ENCODE measurements around the gene RASGEF1B. TPM values are rescaled to one million over a fixed set of nuclear protein-coding genes. Genes with fewer than 3 reads are reported as not detected.

Gene RASGEF1B
- polyA plus RNA-seq, 2 of the 4 experiments (the other 2 are of a cell fraction) = 0.16 TPM; not detected in 1

GRCh38 chr4:81459228-81459627 lies 12.5 kb downstream of the RASGEF1B start:
- Histone ChIP-seq H3K4me3 (no peak overlapping the region), H3K27ac (no peak overlapping the region), H3K4me1 (no peaks in the 10 kb centered on the region), H3K4me2 (no peak overlapping the region), H3K9me3 (no peaks in the 10 kb centered on the region)
- WGBS (ENCODE audit: missing lambda C conversion rate) = 7% methylated on average over 2 of the region's 2 CpGs
- TF ChIP-seq JUNB (IDR thresholded peaks at IDR 0.05) (no peak), NR3C1 (IDR thresholded peaks at IDR 0.05) (no peak), RARB (CRISPR knock-in tag; IDR thresholded peaks at IDR 0.05) (no peak), MAZ (IDR thresholded peaks at IDR 0.05; ENCODE audit: borderline replicate concordance, low read depth, low read length) (no peak), EHMT2 (IDR thresholded peaks at IDR 0.05; ENCODE audit: low read depth) (no peak), KDM5A (IDR thresholded peaks at IDR 0.05) (no peak)
- CTCF ChIA-PET = interaction anchor here (0.7 kb wide), 1 partner anchor 810 kb away, joined by 3 read pairs; no protein-coding TSS in a partner anchor
- ATAC-seq (no peak), DNase-seq (ENCODE audit: low read depth in 1 of 2, low spot score in 1 of 2) (no peak), FAIRE-seq (no peak)
- POLR2A ChIA-PET = no interaction called here

- no peaks in the 10 kb centered on the region for H3K9me3 ChIP-seq
- TF ChIP-seq PBX3 (IDR thresholded peaks at IDR 0.05) (no peak), HOXA7 (CRISPR knock-in tag; IDR thresholded peaks at IDR 0.05) (no peak), ATOH8 (CRISPR knock-in tag; IDR thresholded peaks at IDR 0.05; ENCODE audit: low read depth) (no peak), FOXS1 (CRISPR knock-in tag; IDR thresholded peaks at IDR 0.05) (no peak), CHD4 (IDR thresholded peaks at IDR 0.05; ENCODE audit: borderline replicate concordance) (no peak), HDAC2 (IDR thresholded peaks at IDR 0.05) (no peak)
- ATAC-seq (no peak), FAIRE-seq (no peak), DNase-seq (ENCODE audit: low read depth in 1 of 2, low spot score in 1 of 2) (no peak)
- no peak overlapping the region for H3K27ac ChIP-seq
- CTCF ChIA-PET = no interaction called here
- 53% methylated on average over 2 of the region's 2 CpGs for WGBS (ENCODE audit: missing lambda C conversion rate)
- no peak overlapping the region for H3K4me3 ChIP-seq
- POLR2A ChIA-PET = no interaction called here
- no peaks in the 10 kb centered on the region for H3K4me1 ChIP-seq
- H3K4me2 ChIP-seq = no peak overlapping the region
Observed at GRCh38 chr4:81457921-81458520, 13.7 kb downstream of the RASGEF1B start.

- CTCF ChIA-PET = no interaction called here
- FAIRE-seq (no peak), ATAC-seq (no peak), DNase-seq (ENCODE audit: low read depth in 1 of 2, low spot score in 1 of 2) (no peak)
- no peaks in the 10 kb centered on the region for H3K4me1 ChIP-seq
- POLR2A ChIA-PET = no interaction called here
- H3K4me3 ChIP-seq = no peak overlapping the region
- H3K9me3 ChIP-seq = no peaks in the 10 kb centered on the region
- H3K4me2 ChIP-seq = no peak overlapping the region
- 36% methylated on average over 3 of the region's 3 CpGs for WGBS (ENCODE audit: missing lambda C conversion rate)
- H3K27ac ChIP-seq = no peak overlapping the region
- no peak for TF ChIP-seq REST (IDR thresholded peaks at IDR 0.05)
- TF ChIP-seq ZFP36 (IDR thresholded peaks at IDR 0.05; ENCODE audit: borderline replicate concordance, partially characterized antibody) = no peak
- no peak for TF ChIP-seq RCOR1 (IDR thresholded peaks at IDR 0.05; ENCODE audit: low read depth, low read length)
- no peak for TF ChIP-seq HOXB5 (CRISPR knock-in tag; IDR thresholded peaks at IDR 0.05)
- TF ChIP-seq MAFK (IDR thresholded peaks at IDR 0.05; ENCODE audit: partially characterized antibody) = no peak
- no peak for TF ChIP-seq BHLHE40 (IDR thresholded peaks at IDR 0.05; ENCODE audit: low read depth, low read length)
- TF ChIP-seq MYC (IDR thresholded peaks at IDR 0.05; ENCODE audit: borderline replicate concordance, low read length) = no peak
- TF ChIP-seq NPAS2 (CRISPR knock-in tag; IDR thresholded peaks at IDR 0.05; ENCODE audit: borderline replicate concordance) = no peak
- TF ChIP-seq ESRRA (IDR thresholded peaks at IDR 0.05; ENCODE audit: borderline replicate concordance, low read length) = no peak
- TF ChIP-seq TFCP2L1 (CRISPR knock-in tag; IDR thresholded peaks at IDR 0.05) = no peak
- TF ChIP-seq NFE2L2 (conservative IDR thresholded peaks at IDR 0.05; ENCODE audit: low read length) = no peak
- no peak for TF ChIP-seq HOXA7 (CRISPR knock-in tag; IDR thresholded peaks at IDR 0.05)
- TF ChIP-seq USF2 (IDR thresholded peaks at IDR 0.05) = no peak
- TF ChIP-seq RFX5 (IDR thresholded peaks at IDR 0.05) = no peak
- no peak for TF ChIP-seq HMGXB4 (CRISPR knock-in tag; IDR thresholded peaks at IDR 0.05; ENCODE audit: borderline replicate concordance)
Observed at GRCh38 chr4:81457345-81457744, 14.4 kb downstream of the RASGEF1B start.

Data from A549 (cell line).